Trophoblast cell (in vitro differentiated cells and primary cell): Measurements from ENCODE around the gene DUOXA2.

Source experiments
- DNase-seq, 2 donors: peaks; one replicate each; pipeline ENCODE4 v3.0.0-alpha.2; 2016
- H2AFZ ChIP-seq: 2 replicates; pipeline ENCODE4 v1.6.1; 2013; ENCODE audit warnings: low read length, moderate library complexity, mild to moderate bottlenecking; ENCODE audit not compliant: insufficient read depth, poor library complexity
- H2AK5ac ChIP-seq: 2 replicates; pipeline ENCODE4 v1.6.1; 2013; ENCODE audit warnings: mild to moderate bottlenecking, low read length
- H2BK120ac ChIP-seq: 2 replicates; pipeline ENCODE4 v1.6.1; 2013; ENCODE audit warnings: low read length, mild to moderate bottlenecking, moderate library complexity; ENCODE audit not compliant: insufficient read depth, poor library complexity
- H2BK12ac ChIP-seq: 2 replicates; pipeline ENCODE4 v1.6.1; 2013; ENCODE audit warnings: mild to moderate bottlenecking, low read length, moderate library complexity
- H2BK5ac ChIP-seq: 2 replicates; pipeline ENCODE4 v1.6.1; 2013; ENCODE audit warnings: low read length, low read depth, moderate library complexity, mild to moderate bottlenecking; ENCODE audit not compliant: poor library complexity
- H3K14ac ChIP-seq: 2 replicates; pipeline ENCODE4 v1.6.1; 2013; ENCODE audit warnings: mild to moderate bottlenecking, low read length
- H3K18ac ChIP-seq: 2 replicates; pipeline ENCODE4 v1.6.1; 2013; ENCODE audit warnings: mild to moderate bottlenecking, low read length
- H3K23ac ChIP-seq: 2 replicates; pipeline ENCODE4 v1.6.1; 2013; ENCODE audit warnings: low read length
- H3K27ac ChIP-seq: 2 replicates; pipeline ENCODE4 v1.5.1; 2013; ENCODE audit warnings: low read depth, mild to moderate bottlenecking, inconsistent platforms, low read length, moderate library complexity
- H3K27me3 ChIP-seq: 2 replicates; pipeline ENCODE4 v1.6.1; 2013; ENCODE audit warnings: inconsistent platforms, mild to moderate bottlenecking, low read length, moderate library complexity; ENCODE audit not compliant: insufficient read depth
- H3K36me3 ChIP-seq, 2 experiments: 1 replicate in 1 of 2; 2 replicates in 1 of 2; pipeline ENCODE4 v1.6.1; 2013; ENCODE audit warnings: low read length in 2 of 2, mild to moderate bottlenecking in 2 of 2, moderate library complexity in 1 of 2; ENCODE audit not compliant: insufficient read depth in 2 of 2, control insufficient read depth in 1 of 2
- H3K4ac ChIP-seq: 2 replicates; pipeline ENCODE4 v1.6.1; 2013; ENCODE audit warnings: low read depth, mild to moderate bottlenecking, low read length, moderate library complexity
- H3K4me1 ChIP-seq, 2 experiments: 1 replicate in 1 of 2; 2 replicates in 1 of 2; pipeline ENCODE4 v1.6.1; 2013; ENCODE audit warnings: low read length in 2 of 2, mild to moderate bottlenecking in 2 of 2, moderate library complexity in 1 of 2; ENCODE audit not compliant: insufficient read depth in 2 of 2, control insufficient read depth in 1 of 2
- H3K4me2 ChIP-seq: 2 replicates; pipeline ENCODE4 v1.6.1; 2013; ENCODE audit warnings: inconsistent platforms, mild to moderate bottlenecking, low read length, moderate library complexity
- H3K4me3 ChIP-seq: 2 replicates; pipeline ENCODE4 v1.5.1; 2013; ENCODE audit warnings: mild to moderate bottlenecking, low read depth, low read length, inconsistent platforms
- H3K79me1 ChIP-seq: one replicate; pipeline ENCODE4 v1.6.1; 2013; ENCODE audit warnings: low read length
- H3K79me2 ChIP-seq: 2 replicates; pipeline ENCODE4 v1.6.1; 2013; ENCODE audit warnings: low read length, mild to moderate bottlenecking; ENCODE audit not compliant: control insufficient read depth, insufficient read depth, poor library complexity
- H3K9ac ChIP-seq: 2 replicates; pipeline ENCODE4 v1.6.1; 2013; ENCODE audit warnings: mild to moderate bottlenecking, low read length
- H3K9me3 ChIP-seq: 2 replicates; pipeline ENCODE4 v1.6.1; 2013; ENCODE audit warnings: low read depth, mild to moderate bottlenecking, control low read depth, inconsistent platforms, low read length; ENCODE audit not compliant: insufficient read depth
- H4K12ac ChIP-seq: 2 replicates; pipeline ENCODE4 v1.6.1; 2013; ENCODE audit warnings: low read depth, mild to moderate bottlenecking, low read length, moderate library complexity
- H4K8ac ChIP-seq: 2 replicates; pipeline ENCODE4 v1.6.1; 2013; ENCODE audit warnings: low read depth, mild to moderate bottlenecking, low read length, moderate library complexity
- H4K91ac ChIP-seq: one replicate; pipeline ENCODE4 v1.6.1; 2013; ENCODE audit warnings: low read depth, mild to moderate bottlenecking, low read length, moderate library complexity
- WGBS: extraction: QIAGEN DNeasy Blood & Tissue Kit; methylation state at CpG from one replicate; pipeline ENCODE4 v1.1.7; 2013; ENCODE audit warnings: missing lambda C conversion rate; ENCODE audit not compliant: insufficient read length, insufficient coverage; ENCODE audit errors: extremely low coverage; 5-methylcytosine and 5-hydroxymethylcytosine counted together

The DUOXA2 gene

DNA sequence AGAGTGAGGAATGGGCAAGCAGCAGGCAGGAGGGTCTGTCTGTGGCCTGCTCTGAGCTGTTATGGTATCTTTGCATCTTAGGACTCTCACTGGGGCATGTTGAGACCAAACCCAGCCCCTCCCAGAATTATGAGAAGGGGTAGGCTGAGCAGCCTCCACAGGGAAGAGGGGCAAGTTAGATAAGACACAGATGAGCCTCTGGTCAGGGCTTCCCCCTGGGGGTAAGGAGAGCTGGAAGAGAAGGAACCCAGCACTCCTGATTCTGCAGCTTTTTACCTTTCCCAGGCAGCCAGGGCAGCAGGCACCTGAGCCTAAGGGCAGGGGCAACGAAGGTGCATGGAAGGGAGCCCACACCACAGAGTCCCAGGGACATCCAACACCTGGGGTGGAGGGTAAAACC lies 34.9 kb downstream of the DUOXA2 start:
- no peaks in the 10 kb centered on the region for H3K9me3 ChIP-seq
- no peaks in the 10 kb centered on the region for H3K27me3 ChIP-seq
- peaks cover 8 to 15% of the 10 kb centered on the region in 2 experiments for H3K4me1 ChIP-seq
- H3K4me2 ChIP-seq = no peak overlapping the region
- H3K4ac ChIP-seq = no peak overlapping the region
- H3K79me1 ChIP-seq = no peaks in the 10 kb centered on the region
- no peak overlapping the region for H2BK12ac ChIP-seq
- no CpG with 5 or more reads among the region's 1 CpG for WGBS
- H3K14ac ChIP-seq = no peak overlapping the region
- no peak overlapping the region for H4K91ac ChIP-seq
- H3K4me3 ChIP-seq = no peak overlapping the region
- H2BK5ac ChIP-seq = peak overlapping the region; percentile 3
- no peaks in the 10 kb centered on the region for H3K36me3 ChIP-seq
- H2AK5ac ChIP-seq = no peak overlapping the region
- no peaks in the 10 kb centered on the region for H3K79me2 ChIP-seq
- no peak overlapping the region for H3K27ac ChIP-seq
- no peak overlapping the region for H4K12ac ChIP-seq
- no peak overlapping the region for H2BK120ac ChIP-seq
- H3K23ac ChIP-seq = no peak overlapping the region
- H3K18ac ChIP-seq = no peak overlapping the region
- no peak overlapping the region for H2AFZ ChIP-seq
- no peak for DNase-seq
- no peak overlapping the region for H4K8ac ChIP-seq
- no peak overlapping the region for H3K9ac ChIP-seq

- Histone ChIP-seq H3K4me2 (no peak overlapping the region), H3K23ac (no peak overlapping the region), H3K18ac (no peak overlapping the region), H4K91ac (no peak overlapping the region), H3K27me3 (no peaks in the 10 kb centered on the region), H2BK5ac (no peak overlapping the region), H3K9me3 (no peaks in the 10 kb centered on the region), H4K8ac (no peak overlapping the region), H2BK12ac (no peak overlapping the region), H4K12ac (no peak overlapping the region), H3K79me1 (no peaks in the 10 kb centered on the region), H3K4me1 (peaks cover 7 to 15% of the 10 kb centered on the region in 2 experiments), H3K79me2 (no peaks in the 10 kb centered on the region), H3K14ac (no peak overlapping the region), H3K4me3 (no peak overlapping the region), H3K9ac (no peak overlapping the region), H2BK120ac (no peak overlapping the region), H3K27ac (no peak overlapping the region), H3K4ac (no peak overlapping the region), H2AFZ (no peak overlapping the region), H3K36me3 (no peaks in the 10 kb centered on the region), H2AK5ac (no peak overlapping the region)
- no CpG with 5 or more reads among the region's 6 CpGs for WGBS
- DNase-seq = no peak
Measured at GRCh38 chr15:45150481-45150880, 36.4 kb downstream of the DUOXA2 start.

DNA sequence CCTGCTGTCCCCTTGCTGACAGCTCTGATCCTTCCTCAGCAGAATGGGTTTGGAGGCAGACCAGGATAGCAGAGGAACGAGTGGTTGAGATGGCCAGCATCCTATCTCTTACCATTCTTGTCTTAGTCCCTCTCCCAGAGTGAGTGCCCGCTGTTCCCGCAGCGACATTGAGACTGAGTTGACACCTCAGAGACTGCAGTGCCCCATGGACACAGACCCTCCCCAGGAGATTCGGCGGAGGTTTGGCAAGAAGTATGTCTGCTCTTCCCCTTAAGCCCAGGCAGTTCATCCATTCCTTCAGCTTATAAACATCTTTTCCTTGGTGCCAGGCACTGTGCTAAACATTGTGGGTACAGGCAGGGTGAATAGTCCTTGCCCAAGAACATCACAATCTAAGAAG lies 36.9 kb downstream of the DUOXA2 start:
- H3K4ac ChIP-seq = no peak overlapping the region
- H3K27me3 ChIP-seq = no peaks in the 10 kb centered on the region
- no peak overlapping the region for H3K14ac ChIP-seq
- H4K8ac ChIP-seq = no peak overlapping the region
- no peak overlapping the region for H4K12ac ChIP-seq
- H3K79me1 ChIP-seq = no peaks in the 10 kb centered on the region
- H3K79me2 ChIP-seq = no peaks in the 10 kb centered on the region
- H3K18ac ChIP-seq = no peak overlapping the region
- no peak overlapping the region for H3K4me2 ChIP-seq
- no peak overlapping the region for H2AK5ac ChIP-seq
- no peaks in the 10 kb centered on the region for H3K9me3 ChIP-seq
- H3K27ac ChIP-seq = no peak overlapping the region
- no peak overlapping the region for H2BK5ac ChIP-seq
- no CpG with 5 or more reads among the region's 6 CpGs for WGBS
- H3K36me3 ChIP-seq = no peaks in the 10 kb centered on the region
- H2AFZ ChIP-seq = no peak overlapping the region
- no peak overlapping the region for H2BK120ac ChIP-seq
- no peak overlapping the region for H3K4me3 ChIP-seq
- H3K4me1 ChIP-seq = peaks cover 7 to 15% of the 10 kb centered on the region in 2 experiments
- H3K23ac ChIP-seq = no peak overlapping the region
- H3K9ac ChIP-seq = no peak overlapping the region
- H4K91ac ChIP-seq = no peak overlapping the region
- no peak overlapping the region for H2BK12ac ChIP-seq
- DNase-seq = no peak

- WGBS = no CpG with 5 or more reads among the region's 36 CpGs
- Histone ChIP-seq H3K79me1 (no peaks in the 10 kb centered on the region), H2BK12ac (no peak overlapping the region), H3K27me3 (no peaks in the 10 kb centered on the region), H3K18ac (no peak overlapping the region), H2BK120ac (no peak overlapping the region), H3K4me2 (no peak overlapping the region), H3K4me1 (peaks cover 7 to 8% of the 10 kb centered on the region in 2 experiments), H4K12ac (no peak overlapping the region), H2AK5ac (no peak overlapping the region), H3K9ac (no peak overlapping the region), H4K91ac (no peak overlapping the region), H3K4me3 (no peak overlapping the region), H3K23ac (no peak overlapping the region), H3K14ac (no peak overlapping the region), H4K8ac (no peak overlapping the region), H3K4ac (no peak overlapping the region), H3K79me2 (no peaks in the 10 kb centered on the region), H3K9me3 (no peaks in the 10 kb centered on the region), H3K36me3 (no peaks in the 10 kb centered on the region), H3K27ac (no peak overlapping the region), H2BK5ac (no peak overlapping the region), H2AFZ (no peak overlapping the region)
- DNase-seq = no peak
Measured at GRCh38 chr15:45151998-45152828, 38.1 kb downstream of the DUOXA2 start.
